Astrocyte (in vitro differentiated cells and primary cell): Measurements from ENCODE around the gene ABHD2.

Source experiments
- EZH2 ChIP-seq: IDR thresholded peaks from 2 replicates; pipeline ENCODE4 v1.6.1; 2012; ENCODE audit warnings: mild to moderate bottlenecking, low read length, inconsistent platforms; ENCODE audit not compliant: insufficient read depth
- TF ChIP-seq, protein P1 (sequence below): IDR thresholded peaks from 2 replicates; pipeline ENCODE4 v1.5.1; 2011; ENCODE audit warnings: low read depth, mild to moderate bottlenecking, inconsistent platforms, low read length, moderate library complexity; ENCODE audit not compliant: insufficient read depth

DNA sequence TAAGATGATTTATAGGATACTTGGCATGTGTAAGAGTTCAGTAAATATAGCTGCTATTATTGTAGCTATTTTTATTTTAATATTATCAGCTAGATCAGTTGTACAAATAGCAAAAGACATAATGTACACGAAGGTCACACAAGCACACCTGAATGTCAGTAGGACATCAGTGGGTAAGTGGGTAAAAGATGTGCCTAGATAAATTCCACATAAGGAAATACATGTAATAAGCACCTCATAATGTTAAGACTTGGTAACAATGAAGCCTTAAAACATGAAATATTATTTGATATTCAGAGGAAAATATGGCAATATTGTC lies 41.5 kb downstream of the ABHD2 start:
- TF ChIP-seq, protein P1, sequence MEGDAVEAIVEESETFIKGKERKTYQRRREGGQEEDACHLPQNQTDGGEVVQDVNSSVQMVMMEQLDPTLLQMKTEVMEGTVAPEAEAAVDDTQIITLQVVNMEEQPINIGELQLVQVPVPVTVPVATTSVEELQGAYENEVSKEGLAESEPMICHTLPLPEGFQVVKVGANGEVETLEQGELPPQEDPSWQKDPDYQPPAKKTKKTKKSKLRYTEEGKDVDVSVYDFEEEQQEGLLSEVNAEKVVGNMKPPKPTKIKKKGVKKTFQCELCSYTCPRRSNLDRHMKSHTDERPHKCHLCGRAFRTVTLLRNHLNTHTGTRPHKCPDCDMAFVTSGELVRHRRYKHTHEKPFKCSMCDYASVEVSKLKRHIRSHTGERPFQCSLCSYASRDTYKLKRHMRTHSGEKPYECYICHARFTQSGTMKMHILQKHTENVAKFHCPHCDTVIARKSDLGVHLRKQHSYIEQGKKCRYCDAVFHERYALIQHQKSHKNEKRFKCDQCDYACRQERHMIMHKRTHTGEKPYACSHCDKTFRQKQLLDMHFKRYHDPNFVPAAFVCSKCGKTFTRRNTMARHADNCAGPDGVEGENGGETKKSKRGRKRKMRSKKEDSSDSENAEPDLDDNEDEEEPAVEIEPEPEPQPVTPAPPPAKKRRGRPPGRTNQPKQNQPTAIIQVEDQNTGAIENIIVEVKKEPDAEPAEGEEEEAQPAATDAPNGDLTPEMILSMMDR, result no peak
- TF ChIP-seq EZH2, result no peak
